Superior temporal gyrus (tissue), 1 donor: ENCODE measurements around the gene NOP14.
"Not testable (repeated sequence)": the region's sequence is repeated elsewhere in the genome, so short reads cannot be mapped to it uniquely, and the experiment has no call there.

Experiments used
- DNase-seq: peaks from one replicate; pipeline ENCODE4 v3.0.0-alpha.2; 2016; ENCODE audit errors: extremely low spot score

The NOP14 gene

GRCh38 chr4:2961811-2962441, 1.3 kb downstream of the NOP14 start:
- no peak for DNase-seq

DNA sequence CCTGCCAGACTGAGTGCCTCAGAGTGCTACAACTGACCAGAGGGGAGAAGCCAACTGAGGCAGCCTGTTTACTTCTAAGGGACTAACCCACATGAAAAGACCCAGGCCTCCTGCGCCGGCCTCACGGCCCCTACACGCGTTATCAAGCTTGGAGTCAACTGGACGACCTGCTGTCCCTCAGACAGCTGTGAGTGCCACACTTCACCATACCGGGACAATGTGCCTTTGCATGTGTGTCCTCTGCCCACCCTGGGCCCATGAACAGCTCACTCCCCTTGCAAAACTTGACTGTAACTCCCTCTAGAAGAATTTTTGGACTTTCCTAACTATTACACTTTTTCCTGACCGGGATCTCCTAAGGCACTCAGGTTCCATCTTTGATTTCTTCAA, 1.8 kb downstream of the NOP14 start:
- DNase-seq, result no peak

DNA sequence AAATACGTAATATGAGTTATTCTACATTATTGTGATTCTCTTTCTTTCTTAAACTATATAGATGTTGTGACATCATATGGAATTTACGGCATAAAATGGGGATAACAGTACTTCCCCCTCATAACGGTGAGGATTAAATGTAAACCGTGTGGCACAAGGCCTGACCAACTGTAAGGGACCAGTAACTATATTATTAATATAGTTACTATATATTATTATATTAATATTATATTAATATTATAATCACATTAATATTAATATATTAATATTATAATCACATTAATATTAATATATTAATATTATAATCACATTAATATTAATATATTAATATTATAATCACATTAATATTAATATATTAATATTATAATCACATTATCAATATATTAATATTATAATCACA, 2.8 kb downstream of the NOP14 start:
- not testable (repeated sequence) for DNase-seq

DNA sequence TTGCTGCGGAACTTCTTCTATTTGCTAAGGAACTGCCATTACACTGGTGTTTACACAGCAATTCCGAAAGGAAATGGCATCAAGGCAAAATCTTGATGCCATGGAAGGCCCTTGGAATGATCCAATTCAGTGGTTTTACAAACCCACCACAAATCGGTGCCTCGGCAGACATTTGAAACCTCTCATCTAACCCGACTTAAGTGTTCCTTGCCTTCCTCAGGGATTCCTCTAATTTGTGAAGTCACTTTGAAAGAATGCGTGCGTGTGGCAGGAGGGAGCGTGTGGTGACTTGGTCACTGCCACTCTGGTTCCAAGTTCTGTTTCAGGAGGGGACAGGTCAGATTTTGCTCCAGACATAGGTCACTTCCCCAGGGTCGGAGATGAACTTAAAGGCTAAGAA, 4.8 kb downstream of the NOP14 start:
- DNase-seq, result no peak

- not testable (repeated sequence) for DNase-seq
These were observed 7.8 kb downstream of the NOP14 start for GRCh38 chr4:2955186-2956044.

DNA sequence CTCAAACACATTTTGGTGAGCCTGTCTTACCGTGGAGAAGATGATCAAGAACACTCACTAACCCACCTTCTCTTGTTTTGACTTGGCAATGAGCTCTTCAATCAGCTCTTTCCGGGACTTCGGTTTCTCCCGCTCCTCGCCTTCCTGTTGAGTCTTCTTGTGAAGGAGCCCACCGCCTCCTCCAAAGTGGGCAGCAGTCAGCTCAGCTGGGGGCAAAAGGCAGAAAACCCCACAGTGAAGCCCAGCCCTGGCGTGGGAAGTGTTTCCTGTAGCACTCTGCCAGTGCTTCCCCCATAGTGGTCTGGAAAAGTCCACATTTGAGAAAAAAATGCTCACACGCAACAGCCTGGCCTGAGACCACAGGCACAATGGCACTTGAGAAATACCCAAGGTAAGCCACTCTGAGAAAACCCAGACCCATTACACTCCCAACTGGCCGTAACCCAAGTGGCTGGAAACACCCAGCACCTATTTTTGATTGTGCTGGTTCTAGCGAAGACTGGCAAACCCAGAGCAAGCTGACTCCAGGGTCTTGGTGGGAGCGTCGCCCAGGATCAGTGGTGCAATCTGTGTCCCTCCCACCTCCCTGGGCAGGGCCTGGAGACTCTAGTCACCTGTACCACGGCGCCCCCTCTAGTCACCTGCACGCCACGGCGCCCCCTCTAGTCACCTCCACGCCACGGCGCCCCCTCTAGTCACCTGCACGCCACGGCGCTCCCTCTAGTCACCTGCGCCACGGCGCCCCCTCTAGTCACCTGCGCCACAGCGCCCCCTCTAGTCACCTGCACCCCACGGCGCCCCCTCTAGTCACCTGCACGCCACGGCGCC, 8.6 kb downstream of the NOP14 start:
- DNase-seq, result no peak

DNA sequence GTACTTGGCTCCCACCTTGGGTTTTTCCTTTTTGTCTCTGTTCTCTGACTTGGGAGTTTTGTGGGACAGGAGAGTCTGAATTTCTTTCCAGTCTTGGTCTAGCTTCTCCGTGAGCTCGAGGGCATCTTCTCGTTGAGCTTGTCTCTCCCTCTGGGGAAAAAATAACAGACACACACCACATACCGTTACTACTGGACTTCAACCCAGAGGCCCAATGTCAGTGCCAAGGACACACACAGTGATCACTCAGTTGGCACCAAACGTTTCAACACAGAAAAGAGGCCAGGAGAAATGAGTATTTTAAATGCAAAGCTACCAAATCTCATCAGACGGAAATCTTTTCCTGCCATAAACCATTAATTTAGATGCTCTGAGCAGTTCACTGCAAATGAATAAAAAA, 9.7 kb downstream of the NOP14 start:
- DNase-seq, result no peak

DNA sequence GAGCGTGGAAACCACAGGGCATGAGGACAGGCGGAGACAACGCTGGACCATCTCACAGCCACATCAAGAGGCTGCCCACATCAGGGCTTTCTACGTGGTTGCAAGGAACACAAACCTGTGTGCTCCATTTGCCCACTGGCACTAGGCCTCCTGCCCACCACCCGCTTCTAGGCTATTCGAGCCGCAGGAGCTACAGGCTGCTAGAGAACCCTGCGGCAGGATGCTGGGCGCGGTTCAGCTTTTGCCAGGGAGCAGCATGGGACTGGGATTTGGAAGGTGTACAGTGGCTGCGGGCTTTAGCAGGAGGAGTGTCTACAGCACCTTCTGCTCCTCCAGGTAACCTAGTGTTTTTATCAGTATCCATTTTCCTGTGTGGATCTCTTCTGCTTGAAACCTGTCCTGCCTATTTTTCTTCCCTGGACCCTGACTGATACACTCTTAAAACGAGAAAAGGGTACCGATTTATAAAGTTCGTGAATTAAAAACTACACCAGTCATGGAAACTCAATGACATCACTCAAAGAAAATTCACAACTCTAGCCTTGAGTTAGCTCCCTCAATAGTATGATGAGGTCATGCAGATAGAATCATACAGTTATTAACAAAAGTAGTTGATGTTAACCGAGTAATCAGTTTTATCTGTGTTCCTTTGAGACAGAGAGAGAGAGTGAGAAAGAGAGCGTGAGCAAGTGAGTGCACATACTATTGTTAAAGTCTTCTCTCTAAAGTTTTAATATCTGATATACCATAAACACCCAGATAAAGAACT, 12.8 kb downstream of the NOP14 start:
- DNase-seq, result no peak

GRCh38 chr4:2949782-2950125, 13.5 kb downstream of the NOP14 start:
- DNase-seq, result no peak

GRCh38 chr4:2948895-2949781, 14.1 kb downstream of the NOP14 start:
- peak; percentile 58 for DNase-seq

- DNase-seq, result no peak
These were observed 15.3 kb downstream of the NOP14 start for GRCh38 chr4:2947926-2948325.

DNA sequence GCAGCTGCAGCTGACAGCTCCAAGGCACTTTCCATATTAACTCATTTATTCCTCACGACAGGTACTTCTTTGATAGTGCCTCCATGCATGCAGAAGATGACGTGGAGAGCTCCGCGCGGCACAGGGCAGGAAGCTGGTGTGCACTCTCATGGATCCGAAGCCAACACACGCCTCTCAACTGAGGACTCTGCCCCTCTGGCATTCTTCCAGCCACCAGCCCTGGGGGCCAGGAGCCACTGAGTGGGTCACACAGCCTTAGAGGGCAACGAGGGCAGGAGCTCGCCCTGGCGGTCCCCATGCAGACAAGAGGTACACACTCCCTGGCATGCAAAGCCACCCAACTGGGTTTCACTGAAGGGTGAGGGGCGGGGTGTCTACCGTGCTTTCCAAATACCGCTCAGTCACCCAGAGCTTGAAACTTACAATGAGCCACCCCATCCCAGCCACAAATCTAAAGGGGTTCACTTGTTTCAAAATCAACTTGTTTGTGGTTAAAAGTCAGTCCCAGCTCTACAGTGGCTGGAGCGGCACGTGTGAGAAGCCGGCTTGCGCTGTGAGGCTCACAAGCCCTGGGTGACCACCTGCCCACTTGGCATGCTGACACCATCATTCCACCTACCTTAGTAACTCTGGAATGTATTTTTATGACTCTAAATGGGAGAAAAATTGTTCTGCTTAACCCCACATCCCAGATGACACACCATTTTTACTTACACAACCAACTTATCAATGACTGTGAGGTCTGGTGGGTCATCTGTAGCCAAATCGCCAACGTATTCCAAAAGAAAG, 16.2 kb downstream of the NOP14 start:
- no peak for DNase-seq

DNA sequence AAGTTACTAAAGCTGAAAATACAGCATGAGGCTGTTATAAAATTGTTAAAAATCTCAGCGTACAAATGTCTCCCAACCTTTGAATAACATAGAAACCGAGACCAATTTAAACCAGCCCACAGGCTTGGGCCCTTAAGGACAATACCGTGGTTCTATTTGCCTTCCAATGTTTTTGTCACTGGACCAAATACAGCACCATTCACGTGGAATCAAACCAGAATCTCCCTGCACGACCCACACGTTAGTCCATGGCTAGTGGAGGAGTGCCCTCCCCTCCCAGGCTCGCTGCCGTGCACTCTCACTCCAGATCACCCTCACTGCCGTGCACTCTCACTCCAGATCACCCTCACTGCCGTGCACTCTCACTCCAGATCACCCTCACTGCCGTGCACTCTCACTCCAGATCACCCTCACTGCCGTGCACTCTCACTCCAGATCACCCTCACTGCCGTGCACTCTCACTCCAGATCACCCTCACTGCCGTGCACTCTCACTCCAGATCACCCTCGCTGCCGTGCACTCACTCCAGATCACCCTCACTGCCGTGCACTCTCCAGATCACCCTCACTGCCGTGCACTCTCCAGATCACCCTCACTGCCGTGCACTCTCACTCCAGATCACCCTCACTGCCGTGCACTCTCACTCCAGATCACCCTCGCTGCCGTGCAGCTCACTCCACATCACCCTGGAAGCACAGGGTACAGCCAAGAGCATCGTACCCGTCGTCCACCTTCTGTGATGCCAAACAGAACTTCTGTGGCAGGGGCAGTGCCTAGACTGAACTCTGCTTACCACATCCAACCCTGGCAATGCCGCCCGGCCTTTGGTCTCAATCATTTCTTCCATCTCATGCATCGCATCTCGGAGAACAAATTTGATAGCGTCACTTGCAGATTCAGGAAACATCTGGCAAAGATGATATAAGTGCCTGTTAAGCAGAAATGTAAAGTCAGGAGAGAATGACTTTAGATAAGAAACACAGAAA, 17.3 kb downstream of the NOP14 start:
- DNase-seq, result not testable (repeated sequence)

GRCh38 chr4:2944586-2945526, 18.4 kb downstream of the NOP14 start:
- DNase-seq, result no peak

DNA sequence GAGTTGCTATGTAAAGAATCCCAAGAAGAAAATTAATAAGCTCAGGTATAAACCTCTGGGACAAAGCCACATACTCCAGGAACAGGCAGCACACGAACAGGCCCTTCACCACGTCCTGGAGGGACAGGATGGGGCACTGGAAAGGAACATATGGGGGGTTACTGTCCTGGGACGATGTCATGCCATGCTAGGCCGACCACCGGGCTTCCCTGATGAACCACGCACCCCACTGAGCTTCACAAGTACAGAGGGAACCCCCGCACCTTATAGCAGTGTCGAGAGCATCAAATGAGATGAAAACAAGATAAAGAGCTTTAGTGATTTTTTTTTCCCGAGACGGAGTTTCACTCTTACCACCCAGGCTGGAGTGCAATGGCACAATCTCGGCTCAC, 19.1 kb downstream of the NOP14 start:
- DNase-seq, result no peak

DNA sequence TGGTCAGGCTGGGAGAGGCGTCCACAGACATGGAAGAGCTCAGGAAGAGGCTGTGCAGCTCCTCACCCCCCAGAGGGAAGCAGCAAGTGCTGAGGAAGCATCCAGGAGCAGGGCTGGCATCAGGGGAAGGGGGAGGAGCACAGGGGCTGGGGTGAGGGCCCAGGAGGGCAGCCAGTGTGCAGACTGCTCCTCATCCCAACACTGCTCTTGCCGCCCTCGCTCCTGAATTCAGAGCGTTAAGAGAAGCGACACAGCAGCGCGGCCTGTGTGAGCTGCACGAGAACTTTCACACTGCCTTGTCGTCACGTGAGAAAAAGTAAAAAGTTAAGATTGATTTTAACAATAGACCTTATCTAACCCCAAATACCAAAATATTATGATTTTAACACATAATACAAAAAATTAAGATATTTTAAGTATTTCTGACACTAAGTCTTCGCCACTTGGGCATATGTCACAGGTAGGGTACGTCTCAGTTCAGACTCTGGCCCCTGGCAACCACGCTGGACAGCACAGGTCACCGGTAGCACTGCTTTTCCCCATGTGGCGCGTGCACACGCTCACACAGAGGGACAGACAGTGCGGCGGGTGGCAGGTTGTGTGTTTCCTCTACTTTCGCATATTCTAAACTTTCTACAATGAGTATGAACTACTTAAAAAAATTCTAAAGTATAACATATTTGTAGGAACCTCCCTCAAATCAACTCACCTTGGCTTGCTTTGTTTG, 19.7 kb downstream of the NOP14 start:
- DNase-seq, result no peak
